ENCODE results near the gene CEP192. TPM values are rescaled to one million over a fixed set of nuclear protein-coding genes. Genes with fewer than 3 reads are reported as not detected.

CEP192 gene, protein sequence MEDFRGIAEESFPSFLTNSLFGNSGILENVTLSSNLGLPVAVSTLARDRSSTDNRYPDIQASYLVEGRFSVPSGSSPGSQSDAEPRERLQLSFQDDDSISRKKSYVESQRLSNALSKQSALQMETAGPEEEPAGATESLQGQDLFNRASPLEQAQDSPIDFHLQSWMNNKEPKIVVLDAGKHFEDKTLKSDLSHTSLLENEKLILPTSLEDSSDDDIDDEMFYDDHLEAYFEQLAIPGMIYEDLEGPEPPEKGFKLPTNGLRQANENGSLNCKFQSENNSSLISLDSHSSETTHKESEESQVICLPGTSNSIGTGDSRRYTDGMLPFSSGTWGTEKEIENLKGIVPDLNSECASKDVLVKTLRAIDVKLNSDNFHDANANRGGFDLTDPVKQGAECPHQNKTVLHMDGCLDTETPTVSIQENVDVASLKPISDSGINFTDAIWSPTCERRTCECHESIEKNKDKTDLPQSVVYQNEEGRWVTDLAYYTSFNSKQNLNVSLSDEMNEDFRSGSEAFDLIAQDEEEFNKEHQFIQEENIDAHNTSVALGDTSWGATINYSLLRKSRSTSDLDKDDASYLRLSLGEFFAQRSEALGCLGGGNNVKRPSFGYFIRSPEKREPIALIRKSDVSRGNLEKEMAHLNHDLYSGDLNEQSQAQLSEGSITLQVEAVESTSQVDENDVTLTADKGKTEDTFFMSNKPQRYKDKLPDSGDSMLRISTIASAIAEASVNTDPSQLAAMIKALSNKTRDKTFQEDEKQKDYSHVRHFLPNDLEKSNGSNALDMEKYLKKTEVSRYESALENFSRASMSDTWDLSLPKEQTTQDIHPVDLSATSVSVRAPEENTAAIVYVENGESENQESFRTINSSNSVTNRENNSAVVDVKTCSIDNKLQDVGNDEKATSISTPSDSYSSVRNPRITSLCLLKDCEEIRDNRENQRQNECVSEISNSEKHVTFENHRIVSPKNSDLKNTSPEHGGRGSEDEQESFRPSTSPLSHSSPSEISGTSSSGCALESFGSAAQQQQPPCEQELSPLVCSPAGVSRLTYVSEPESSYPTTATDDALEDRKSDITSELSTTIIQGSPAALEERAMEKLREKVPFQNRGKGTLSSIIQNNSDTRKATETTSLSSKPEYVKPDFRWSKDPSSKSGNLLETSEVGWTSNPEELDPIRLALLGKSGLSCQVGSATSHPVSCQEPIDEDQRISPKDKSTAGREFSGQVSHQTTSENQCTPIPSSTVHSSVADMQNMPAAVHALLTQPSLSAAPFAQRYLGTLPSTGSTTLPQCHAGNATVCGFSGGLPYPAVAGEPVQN (N-terminal part only)
- total RNA-seq (2013; cell fraction: nucleolus; rRNA removed), result 192 and 194 TPM in 2 replicates
- 33.9 and 37.5 TPM in 2 replicates for total RNA-seq (2014; rRNA removed)
- total RNA-seq (2014; rRNA removed; fragmentation: Illumina TruSeq; extraction: Trizol), result 37.6 and 39.7 TPM in 2 replicates
- 30.8 and 31.1 TPM in 2 replicates for total RNA-seq (2021)
- polyA plus RNA-seq (2011; ENCODE audit: low read depth), result 21.1 TPM
- polyA plus RNA-seq (2011; rRNA removed), result 58.2 and 81.8 TPM in 2 replicates
- 31.1 and 31.2 TPM in 2 replicates for polyA plus RNA-seq (2011; cell fraction: cytosol; rRNA removed)
- 97.1 and 118 TPM in 2 replicates for polyA plus RNA-seq (2011; cell fraction: nucleus; rRNA removed)
- polyA plus RNA-seq (2012), result 17.6 and 21.8 TPM in 2 replicates
- 32.6 and 39.7 TPM in 2 replicates for polyA plus RNA-seq (2014; fragmentation: Illumina TruSeq; extraction: Trizol)
- 10 to 100 TPM; 15.4 to 24.5 TPM for polyA plus RNA-seq (2014; fragmentation: Nextera tagmentation; extraction: Ambion mirVana)
- 25.6 and 28.1 TPM in 2 replicates for polyA plus RNA-seq (2014; rRNA removed)
- 10 to 100 TPM; 21.2 to 22.2 TPM for polyA plus RNA-seq (2016; fragmentation: Nextera tagmentation; extraction: Ambion mirVana)
- 80.1 and 95.5 TPM in 2 replicates for polyA minus RNA-seq (2011; rRNA and poly(A)+ RNA removed)
- polyA minus RNA-seq (2011; cell fraction: cytosol; rRNA and poly(A)+ RNA removed), result 26.3 and 28.4 TPM in 2 replicates
- 69.6 and 88.0 TPM in 2 replicates for polyA minus RNA-seq (2011; cell fraction: nucleus; rRNA and poly(A)+ RNA removed)
- Bru-seq, nascent RNA, result percentile 91 among the genes with signal in this experiment
- percentile 96 among the genes with signal in this experiment for BruChase-seq, experiment 1, labeled RNA remaining after a 6-hour chase
- percentile 95 among the genes with signal in this experiment for BruChase-seq, experiment 2, labeled RNA remaining after a 2-hour chase
- long read RNA-seq, experiment 1, partial matches to known transcripts, result 2 of 5 reads
- long read RNA-seq, experiment 1, other reads (novel, unspliced or antisense), result 3 of 5 reads
- long read RNA-seq, experiment 2, partial matches to known transcripts, result 30 of 48 reads
- long read RNA-seq, experiment 2, other reads (novel, unspliced or antisense), result 18 of 48 reads

DNA sequence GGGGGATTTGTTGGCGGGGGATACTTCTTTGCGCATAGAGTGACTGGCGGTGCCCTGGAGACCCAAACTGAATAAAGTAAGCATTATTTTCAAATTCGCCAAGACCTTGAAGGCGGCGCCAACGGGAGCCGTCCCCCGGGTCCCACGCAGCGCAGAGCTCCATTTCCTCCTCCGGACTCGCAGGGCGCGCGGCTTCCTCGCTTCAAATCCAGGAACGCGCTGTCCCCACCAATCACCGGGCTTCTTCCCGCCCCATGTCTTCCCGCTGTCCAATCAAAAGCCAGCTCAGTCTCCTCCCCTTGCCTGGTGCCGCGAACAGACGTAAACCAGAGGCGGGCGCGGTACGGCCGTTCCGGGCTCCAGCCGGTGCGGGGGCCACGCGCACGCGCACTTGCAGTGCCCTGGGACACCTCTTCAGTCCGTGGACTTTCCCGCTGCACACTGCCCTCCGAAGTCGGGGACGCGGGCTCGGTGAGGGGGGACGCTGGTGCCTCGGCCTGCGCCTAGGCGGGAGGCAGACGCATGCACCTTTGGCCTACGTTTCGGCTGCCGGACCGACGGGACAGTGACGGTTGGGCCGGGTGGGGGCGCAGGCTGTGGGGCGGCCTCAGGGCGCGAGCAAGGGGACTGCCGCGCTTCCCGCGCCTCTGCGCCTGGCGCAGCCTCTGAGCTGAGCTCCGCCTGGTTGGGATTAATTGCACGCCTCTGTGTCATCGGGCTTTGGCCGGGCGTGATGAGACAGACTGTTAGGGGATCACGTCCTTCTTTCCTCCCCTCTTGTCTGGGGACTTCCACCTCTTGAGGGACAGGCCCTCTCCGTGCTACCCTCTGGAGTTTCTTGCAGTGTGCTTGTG, at the start of gene CEP192:
TSS of gene CEP192 (plus strand) at position 396 of the 854 bp plus-strand sequence. CDS start 8,063 bp downstream, outside the sequence.
- peak within 1 kb of the TSS; percentile 95 for H3K9ac ChIP-seq (ENCODE audit: control insufficient read depth, insufficient read depth, low read length)
- POLR2A ChIA-PET, result interaction anchor here (0.6 to 1.9 kb wide), 12 partner anchors 9 to 681 kb away, joined by 3 to 17 read pairs (median 4); partner anchors contain the start of genes AFG3L2, PTPN2 and SEH1L
- peak within 1 kb of the TSS; percentile 76 for H3K4me3 ChIP-seq
- peaks cover 51% of the 10 kb centered on the region for H3K79me2 ChIP-seq (ENCODE audit: control insufficient read depth, insufficient read depth, low read length)
- WGBS (ENCODE audit: insufficient coverage, insufficient replicate concordance, low lambda C conversion rate, missing lambda C conversion rate), result 1% methylated on average over 69 of the region's 73 CpGs
- RAD21 ChIA-PET (ENCODE audit: unreplicated experiment), result interaction anchor here (0.6 to 1.1 kb wide), 5 partner anchors 9 to 622 kb away, joined by 3 to 4 read pairs (median 4); no protein-coding TSS in a partner anchor
- SMC1A ChIA-PET (ENCODE audit: uncharacterized antibody, unreplicated experiment), result interaction anchor here (1.7 kb wide), 1 partner anchor 8 kb away, joined by 8 read pairs; no protein-coding TSS in a partner anchor
- intact Hi-C loops (cut with micrococcal nuclease; ENCODE audit: unreplicated experiment) (loop anchor here (2.0 to 10.0 kb wide), 5 partner anchors 40 to 744 kb away; partner anchors contain the start of gene PTPN2), in situ Hi-C loops (cut with MboI) (no loop called here)
- H3K4me2 ChIP-seq (ENCODE audit: control insufficient read depth, insufficient read depth), result peak within 1 kb of the TSS; percentile 97
- H3K36me3 ChIP-seq (ENCODE audit: control insufficient read depth in 2 of 2, insufficient read depth in 2 of 2, low read length in 1 of 2), result peaks cover 0 to 8% of the 10 kb centered on the region in 2 experiments; a peak in 1 of 4 replicates
- CTCF ChIA-PET, result interaction anchor here (1.1 to 1.7 kb wide), 3 partner anchors 8 to 105 kb away, joined by 3 to 7 read pairs (median 4); no protein-coding TSS in a partner anchor
- no peaks in the 10 kb centered on the region for H4K20me1 ChIP-seq (ENCODE audit: control insufficient read depth, insufficient read depth)
- peak within 1 kb of the TSS; percentile 93 for H2AFZ ChIP-seq (ENCODE audit: control insufficient read depth, low read depth, low read length)
- peak; percentile 80 for FAIRE-seq
- peak; percentile 96 for DNase-seq (ENCODE audit: low read depth, low spot score)
- H3K27ac ChIP-seq (ENCODE audit: control insufficient read depth, insufficient read depth), result peak within 1 kb of the TSS; percentile 94
- H3K27me3 ChIP-seq (replicated peaks in 1 of 2; ENCODE audit: control insufficient read depth in 2 of 2, insufficient read depth in 2 of 2, low read length in 1 of 2), result no peaks in the 10 kb centered on the region
- ATAC-seq, result peak; percentile 91
- no TSS peak for BruUV-seq (replicated peaks)
- H3K4me1 ChIP-seq (ENCODE audit: control insufficient read depth, insufficient read depth, low read length), result peaks cover 10% of the 10 kb centered on the region
- H3K9me3 ChIP-seq (replicated peaks; ENCODE audit: control insufficient read depth, insufficient read depth, low read length), result no peaks in the 10 kb centered on the region; the same call in 2 of the 3 replicates
- TF ChIP-seq, protein P1, sequence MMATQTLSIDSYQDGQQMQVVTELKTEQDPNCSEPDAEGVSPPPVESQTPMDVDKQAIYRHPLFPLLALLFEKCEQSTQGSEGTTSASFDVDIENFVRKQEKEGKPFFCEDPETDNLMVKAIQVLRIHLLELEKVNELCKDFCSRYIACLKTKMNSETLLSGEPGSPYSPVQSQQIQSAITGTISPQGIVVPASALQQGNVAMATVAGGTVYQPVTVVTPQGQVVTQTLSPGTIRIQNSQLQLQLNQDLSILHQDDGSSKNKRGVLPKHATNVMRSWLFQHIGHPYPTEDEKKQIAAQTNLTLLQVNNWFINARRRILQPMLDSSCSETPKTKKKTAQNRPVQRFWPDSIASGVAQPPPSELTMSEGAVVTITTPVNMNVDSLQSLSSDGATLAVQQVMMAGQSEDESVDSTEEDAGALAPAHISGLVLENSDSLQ (IDR thresholded peaks at IDR 0.05), result peak; percentile 86
- TF ChIP-seq SMAD1 (IDR thresholded peaks at IDR 0.05; ENCODE audit: low read depth, partially characterized antibody) (no peak), POLR2A (IDR thresholded peaks at IDR 0.05; ENCODE audit: low read depth, low read length) (peak; percentile 98), IRF4 (IDR thresholded peaks at IDR 0.05; ENCODE audit: low read depth, low read length) (no peak)
- TF ChIP-seq, protein P2, sequence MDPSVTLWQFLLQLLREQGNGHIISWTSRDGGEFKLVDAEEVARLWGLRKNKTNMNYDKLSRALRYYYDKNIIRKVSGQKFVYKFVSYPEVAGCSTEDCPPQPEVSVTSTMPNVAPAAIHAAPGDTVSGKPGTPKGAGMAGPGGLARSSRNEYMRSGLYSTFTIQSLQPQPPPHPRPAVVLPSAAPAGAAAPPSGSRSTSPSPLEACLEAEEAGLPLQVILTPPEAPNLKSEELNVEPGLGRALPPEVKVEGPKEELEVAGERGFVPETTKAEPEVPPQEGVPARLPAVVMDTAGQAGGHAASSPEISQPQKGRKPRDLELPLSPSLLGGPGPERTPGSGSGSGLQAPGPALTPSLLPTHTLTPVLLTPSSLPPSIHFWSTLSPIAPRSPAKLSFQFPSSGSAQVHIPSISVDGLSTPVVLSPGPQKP (IDR thresholded peaks at IDR 0.05; ENCODE audit: low read depth, low read length), result no peak
- TF ChIP-seq, protein P3, sequence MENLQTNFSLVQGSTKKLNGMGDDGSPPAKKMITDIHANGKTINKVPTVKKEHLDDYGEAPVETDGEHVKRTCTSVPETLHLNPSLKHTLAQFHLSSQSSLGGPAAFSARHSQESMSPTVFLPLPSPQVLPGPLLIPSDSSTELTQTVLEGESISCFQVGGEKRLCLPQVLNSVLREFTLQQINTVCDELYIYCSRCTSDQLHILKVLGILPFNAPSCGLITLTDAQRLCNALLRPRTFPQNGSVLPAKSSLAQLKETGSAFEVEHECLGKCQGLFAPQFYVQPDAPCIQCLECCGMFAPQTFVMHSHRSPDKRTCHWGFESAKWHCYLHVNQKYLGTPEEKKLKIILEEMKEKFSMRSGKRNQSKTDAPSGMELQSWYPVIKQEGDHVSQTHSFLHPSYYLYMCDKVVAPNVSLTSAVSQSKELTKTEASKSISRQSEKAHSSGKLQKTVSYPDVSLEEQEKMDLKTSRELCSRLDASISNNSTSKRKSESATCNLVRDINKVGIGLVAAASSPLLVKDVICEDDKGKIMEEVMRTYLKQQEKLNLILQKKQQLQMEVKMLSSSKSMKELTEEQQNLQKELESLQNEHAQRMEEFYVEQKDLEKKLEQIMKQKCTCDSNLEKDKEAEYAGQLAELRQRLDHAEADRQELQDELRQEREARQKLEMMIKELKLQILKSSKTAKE (IDR thresholded peaks at IDR 0.05; ENCODE audit: low read depth, poor library complexity, severe bottlenecking), result no peak
